Hepatic stellate cell (primary cell): ENCODE measurements around the gene POT1.

Source experiments
- DNase-seq: peaks from one replicate; pipeline ENCODE4 v3.0.0; 2011; ENCODE audit warnings: low spot score

Gene POT1

GRCh38 chr7:124808206-124808605 lies 121.4 kb downstream of the POT1 start:
- DNase-seq: no peak

- DNase-seq: no peak
These were observed 128.2 kb downstream of the POT1 start for GRCh38 chr7:124801330-124801895.

- no peak for DNase-seq
These were observed 129.2 kb downstream of the POT1 start for GRCh38 chr7:124800386-124800785.

GRCh38 chr7:124799448-124799847 lies 130.2 kb downstream of the POT1 start:
- no peak for DNase-seq

GRCh38 chr7:124796771-124797170 lies 132.9 kb downstream of the POT1 start:
- no peak for DNase-seq

- DNase-seq: no peak
These were observed 136.9 kb downstream of the POT1 start for GRCh38 chr7:124792696-124793095.

- no peak for DNase-seq
These were observed 137.6 kb downstream of the POT1 start for GRCh38 chr7:124792002-124792401.

- DNase-seq: no peak
These were observed 138.2 kb downstream of the POT1 start for GRCh38 chr7:124791426-124791825.

GRCh38 chr7:124790645-124791044 lies 139.0 kb downstream of the POT1 start:
- DNase-seq: no peak

GRCh38 chr7:124785994-124786393 lies 143.6 kb downstream of the POT1 start:
- DNase-seq: no peak

- peak; percentile 22 for DNase-seq
These were observed 144.5 kb downstream of the POT1 start for GRCh38 chr7:124784879-124785818.

GRCh38 chr7:124783271-124783670 lies 146.4 kb downstream of the POT1 start:
- DNase-seq: no peak

- no peak for DNase-seq
These were observed 147.5 kb downstream of the POT1 start for GRCh38 chr7:124781907-124782734.

- DNase-seq: no peak
These were observed 148.2 kb downstream of the POT1 start for GRCh38 chr7:124781418-124781817.

- DNase-seq: no peak
These were observed 149.0 kb downstream of the POT1 start for GRCh38 chr7:124780608-124781007.

GRCh38 chr7:124780056-124780455 lies 149.6 kb downstream of the POT1 start:
- no peak for DNase-seq

- DNase-seq: no peak
These were observed 150.0 kb downstream of the POT1 start for GRCh38 chr7:124779620-124780019.

GRCh38 chr7:124779194-124779593 lies 150.4 kb downstream of the POT1 start:
- no peak for DNase-seq

- DNase-seq: no peak
These were observed 152.4 kb downstream of the POT1 start for GRCh38 chr7:124777268-124777667.

GRCh38 chr7:124776153-124776552 lies 153.5 kb downstream of the POT1 start:
- DNase-seq: no peak

GRCh38 chr7:124775422-124775821 lies 154.2 kb downstream of the POT1 start:
- no peak for DNase-seq

- no peak for DNase-seq
These were observed 155.7 kb downstream of the POT1 start for GRCh38 chr7:124773938-124774337.

- DNase-seq: no peak
These were observed 156.3 kb downstream of the POT1 start for GRCh38 chr7:124773339-124773738.
